Suprapubic skin (tissue), 4 donors: ENCODE measurements around the gene ATP5F1C. TPM values are rescaled to one million over a fixed set of nuclear protein-coding genes. Genes with fewer than 3 reads are reported as not detected.

Source experiments
- DNase-seq, 2 donors: peaks; one replicate each; pipeline ENCODE4 v3.0.0-alpha.2; 2019; ENCODE audit warnings: low spot score in 2 of 2
- H3K27ac ChIP-seq: fragments of 200-600 bp; sonication (generic); one replicate; pipeline ENCODE4 v1.5.1; 2019
- H3K27me3 ChIP-seq: fragments of 200-600 bp; sonication (generic); one replicate; pipeline ENCODE4 v1.5.1; 2019
- H3K36me3 ChIP-seq: fragments of 200-600 bp; sonication (generic); one replicate; pipeline ENCODE4 v1.5.1; 2019
- H3K4me1 ChIP-seq: fragments of 200-600 bp; sonication (generic); one replicate; pipeline ENCODE4 v1.5.1; 2019
- H3K4me3 ChIP-seq: fragments of 200-600 bp; sonication (generic); one replicate; pipeline ENCODE4 v1.5.1; 2019; ENCODE audit warnings: mild to moderate bottlenecking
- H3K9me3 ChIP-seq: fragments of 200-600 bp; sonication (generic); one replicate; pipeline ENCODE4 v1.5.1; 2019
- EP300 ChIP-seq: sonication (generic); formaldehyde crosslinking; IDR thresholded peaks from one replicate; pipeline ENCODE4 v1.6.1; 2017; ENCODE audit warnings: antibody characterized with exemption
- POLR2A ChIP-seq, 2 donors: fragments of 450-650 bp; IDR thresholded peaks; one replicate each; pipeline ENCODE4 v1.6.1; 2017; ENCODE audit warnings: antibody characterized with exemption in 2 of 2, mild to moderate bottlenecking in 2 of 2, moderate library complexity in 2 of 2
- POLR2AphosphoS5 ChIP-seq, 3 donors: sonication (generic); formaldehyde crosslinking; IDR thresholded peaks; one replicate each; pipeline ENCODE4 v1.6.1; 2017; ENCODE audit warnings: antibody characterized with exemption in 3 of 3
- WGBS: methylation state at CpG from one replicate; pipeline ENCODE4 v1.1.5; 2018; 5-methylcytosine and 5-hydroxymethylcytosine counted together
- total RNA-seq, 4 donors: library from RNA; depleted of rRNA; stranded (reverse); fragments of >200 nt; gene quantifications; one replicate each; pipeline ENCODE4 v1.1.0, GENCODE V29; 2016
- TF ChIP-seq, protein P1 (sequence below), 2 donors: fragments of 200-600 bp in 1 of 2; fragments of 450-650 bp in 1 of 2; sonication (generic) in 1 of 2; IDR thresholded peaks; one replicate each; pipeline ENCODE4 v1.5.1; 2016 to 2019; ENCODE audit warnings: antibody characterized with exemption in 2 of 2, mild to moderate bottlenecking in 1 of 2, moderate library complexity in 1 of 2

The ATP5F1C gene
- total RNA-seq, 4 donors from 2014 or later, result 188 to 226 (median 205) TPM

- Histone ChIP-seq H3K27me3 (no peaks in the 10 kb centered on the region), H3K4me1 (no peaks in the 10 kb centered on the region), H3K36me3 (peaks cover 54% of the 10 kb centered on the region), H3K27ac (no peak overlapping the region), H3K4me3 (no peak overlapping the region), H3K9me3 (no peaks in the 10 kb centered on the region)
- no peak for DNase-seq
- TF ChIP-seq POLR2A (IDR thresholded peaks at IDR 0.05), result no peak
- TF ChIP-seq, protein P1, sequence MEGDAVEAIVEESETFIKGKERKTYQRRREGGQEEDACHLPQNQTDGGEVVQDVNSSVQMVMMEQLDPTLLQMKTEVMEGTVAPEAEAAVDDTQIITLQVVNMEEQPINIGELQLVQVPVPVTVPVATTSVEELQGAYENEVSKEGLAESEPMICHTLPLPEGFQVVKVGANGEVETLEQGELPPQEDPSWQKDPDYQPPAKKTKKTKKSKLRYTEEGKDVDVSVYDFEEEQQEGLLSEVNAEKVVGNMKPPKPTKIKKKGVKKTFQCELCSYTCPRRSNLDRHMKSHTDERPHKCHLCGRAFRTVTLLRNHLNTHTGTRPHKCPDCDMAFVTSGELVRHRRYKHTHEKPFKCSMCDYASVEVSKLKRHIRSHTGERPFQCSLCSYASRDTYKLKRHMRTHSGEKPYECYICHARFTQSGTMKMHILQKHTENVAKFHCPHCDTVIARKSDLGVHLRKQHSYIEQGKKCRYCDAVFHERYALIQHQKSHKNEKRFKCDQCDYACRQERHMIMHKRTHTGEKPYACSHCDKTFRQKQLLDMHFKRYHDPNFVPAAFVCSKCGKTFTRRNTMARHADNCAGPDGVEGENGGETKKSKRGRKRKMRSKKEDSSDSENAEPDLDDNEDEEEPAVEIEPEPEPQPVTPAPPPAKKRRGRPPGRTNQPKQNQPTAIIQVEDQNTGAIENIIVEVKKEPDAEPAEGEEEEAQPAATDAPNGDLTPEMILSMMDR (IDR thresholded peaks at IDR 0.05), result no peak
- 95% methylated on average over 6 of the region's 6 CpGs for WGBS
Measured at GRCh38 chr10:7752251-7752650, 35.7 kb upstream of the ATP5F1C start.

DNA sequence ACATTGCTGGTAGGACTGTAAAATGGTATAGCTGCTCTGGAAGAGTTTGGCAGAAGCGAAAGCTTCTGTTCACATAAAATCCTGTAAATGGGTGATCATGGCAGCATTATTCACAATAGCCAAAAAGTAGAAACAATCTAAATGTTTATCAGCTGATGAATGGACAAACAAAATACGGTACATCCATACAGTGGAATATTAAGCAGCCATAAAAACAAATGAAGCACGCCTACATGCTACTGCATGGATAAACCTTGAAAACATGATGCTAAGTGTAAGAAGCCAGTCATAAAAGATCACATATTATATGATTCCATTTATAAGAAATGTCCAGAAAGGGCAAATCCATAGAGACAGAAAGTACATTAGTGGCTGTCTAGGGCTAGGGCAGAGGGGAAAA is 32.9 kb upstream of the ATP5F1C start:
- Histone ChIP-seq H3K9me3 (no peaks in the 10 kb centered on the region), H3K4me3 (no peak overlapping the region), H3K4me1 (no peaks in the 10 kb centered on the region), H3K27ac (no peak overlapping the region), H3K36me3 (peaks cover 82% of the 10 kb centered on the region), H3K27me3 (no peaks in the 10 kb centered on the region)
- 76% methylated on average over 3 of the region's 3 CpGs for WGBS
- TF ChIP-seq EP300 (no peak), POLR2AphosphoS5 (IDR thresholded peaks at IDR 0.05) (no peak), POLR2A (IDR thresholded peaks at IDR 0.05) (no peak)
- TF ChIP-seq, protein P1 (IDR thresholded peaks at IDR 0.05), result no peak
- DNase-seq, result no peak

- Histone ChIP-seq H3K4me3 (no peak overlapping the region), H3K27ac (no peak overlapping the region), H3K27me3 (no peaks in the 10 kb centered on the region), H3K4me1 (no peaks in the 10 kb centered on the region), H3K9me3 (no peaks in the 10 kb centered on the region), H3K36me3 (peaks cover 96% of the 10 kb centered on the region)
- TF ChIP-seq POLR2A (IDR thresholded peaks at IDR 0.05), result no peak
- TF ChIP-seq EP300, result no peak
- no peak for TF ChIP-seq POLR2AphosphoS5 (IDR thresholded peaks at IDR 0.05)
- TF ChIP-seq, protein P1 (IDR thresholded peaks at IDR 0.05), result no peak
- no peak for DNase-seq
- WGBS, result 73% methylated on average over 7 of the region's 7 CpGs
Measured at GRCh38 chr10:7756360-7756992, 31.5 kb upstream of the ATP5F1C start.

DNA sequence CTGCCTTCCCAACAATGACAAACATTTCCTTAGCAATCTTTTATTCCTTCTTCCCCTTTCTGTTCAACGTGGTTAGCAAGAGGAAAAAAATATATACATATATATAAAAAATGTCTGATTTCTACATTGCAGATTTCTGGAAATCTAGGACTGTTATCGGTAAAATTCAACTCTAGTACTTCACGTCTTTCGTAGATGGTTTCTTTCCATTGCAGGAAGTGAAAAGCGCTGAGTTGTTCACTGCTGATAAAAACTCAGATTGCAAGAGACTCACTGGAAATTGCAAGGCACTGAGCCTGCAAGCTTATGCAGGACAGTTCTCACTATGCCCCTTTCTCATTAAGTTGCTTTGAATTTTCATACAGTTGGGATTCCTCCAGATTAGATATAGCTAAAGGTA is 24.0 kb upstream of the ATP5F1C start:
- WGBS, result 77% methylated on average over 5 of the region's 5 CpGs
- peaks cover 93% of the 10 kb centered on the region for H3K36me3 ChIP-seq
- no peak for TF ChIP-seq EP300
- TF ChIP-seq POLR2AphosphoS5 (IDR thresholded peaks at IDR 0.05), result no peak
- TF ChIP-seq, protein P1 (IDR thresholded peaks at IDR 0.05), result no peak
- no peak for TF ChIP-seq POLR2A (IDR thresholded peaks at IDR 0.05)

DNA sequence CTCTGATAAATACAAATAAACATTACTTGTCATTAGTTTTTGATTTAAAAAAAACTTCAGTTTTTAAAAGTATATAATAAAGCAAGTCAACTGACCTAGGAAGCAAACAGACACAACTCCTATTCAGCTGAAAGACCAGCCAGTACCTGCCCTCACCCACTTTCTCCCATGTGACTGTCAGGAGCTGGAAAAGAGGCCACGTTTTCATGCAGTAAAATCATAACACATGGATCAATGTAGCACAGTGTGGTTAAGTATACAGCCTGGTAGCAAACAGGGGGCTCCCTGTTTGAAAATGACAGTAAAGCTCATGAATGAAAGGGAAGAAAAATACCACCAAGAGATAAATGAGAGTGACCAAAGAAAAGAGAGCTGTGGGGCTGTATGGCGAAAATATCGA is 21.7 kb upstream of the ATP5F1C start:
- H3K36me3 ChIP-seq, result peaks cover 85% of the 10 kb centered on the region
- no peak overlapping the region for H3K27ac ChIP-seq
- H3K27me3 ChIP-seq, result no peaks in the 10 kb centered on the region
- 78% methylated on average over 3 of the region's 3 CpGs for WGBS
- DNase-seq, result no peak
- H3K4me3 ChIP-seq, result no peak overlapping the region
- no peaks in the 10 kb centered on the region for H3K4me1 ChIP-seq
- TF ChIP-seq EP300, result no peak
- TF ChIP-seq, protein P1 (IDR thresholded peaks at IDR 0.05), result no peak
- no peak for TF ChIP-seq POLR2A (IDR thresholded peaks at IDR 0.05)
- no peak for TF ChIP-seq POLR2AphosphoS5 (IDR thresholded peaks at IDR 0.05)
- no peaks in the 10 kb centered on the region for H3K9me3 ChIP-seq

More for the DNA sequence above, 24.0 kb upstream of the ATP5F1C start:
- Histone ChIP-seq H3K4me1 (no peaks in the 10 kb centered on the region), H3K4me3 (no peak overlapping the region), H3K27ac (no peak overlapping the region), H3K27me3 (no peaks in the 10 kb centered on the region), H3K9me3 (no peaks in the 10 kb centered on the region)
- DNase-seq, result no peak
